AG09309 (cell line): Measurements from ENCODE around the gene MCU.
A peak's percentile ranks its signal among the peaks of the same experiment; 100 is the strongest.

Source experiments
- DNase-seq: peaks from one replicate; pipeline ENCODE4 v3.0.0-alpha.2; 2010; ENCODE audit warnings: low read depth
- H3K4me3 ChIP-seq: 2 replicates; pipeline ENCODE4 v1.5.1; 2011; ENCODE audit warnings: mild to moderate bottlenecking, low read depth, low read length, moderate library complexity; ENCODE audit not compliant: control insufficient read depth
- TF ChIP-seq, protein P1 (sequence below): IDR thresholded peaks from 2 replicates; pipeline ENCODE4 v1.5.1; 2011; ENCODE audit warnings: mild to moderate bottlenecking, low read depth, low read length, inconsistent platforms; ENCODE audit not compliant: insufficient read depth, control insufficient read depth; ENCODE audit errors: missing control alignments

MCU gene

GRCh38 chr10:72855129-72855528 is 163.2 kb downstream of the MCU start:
- TF ChIP-seq, protein P1, sequence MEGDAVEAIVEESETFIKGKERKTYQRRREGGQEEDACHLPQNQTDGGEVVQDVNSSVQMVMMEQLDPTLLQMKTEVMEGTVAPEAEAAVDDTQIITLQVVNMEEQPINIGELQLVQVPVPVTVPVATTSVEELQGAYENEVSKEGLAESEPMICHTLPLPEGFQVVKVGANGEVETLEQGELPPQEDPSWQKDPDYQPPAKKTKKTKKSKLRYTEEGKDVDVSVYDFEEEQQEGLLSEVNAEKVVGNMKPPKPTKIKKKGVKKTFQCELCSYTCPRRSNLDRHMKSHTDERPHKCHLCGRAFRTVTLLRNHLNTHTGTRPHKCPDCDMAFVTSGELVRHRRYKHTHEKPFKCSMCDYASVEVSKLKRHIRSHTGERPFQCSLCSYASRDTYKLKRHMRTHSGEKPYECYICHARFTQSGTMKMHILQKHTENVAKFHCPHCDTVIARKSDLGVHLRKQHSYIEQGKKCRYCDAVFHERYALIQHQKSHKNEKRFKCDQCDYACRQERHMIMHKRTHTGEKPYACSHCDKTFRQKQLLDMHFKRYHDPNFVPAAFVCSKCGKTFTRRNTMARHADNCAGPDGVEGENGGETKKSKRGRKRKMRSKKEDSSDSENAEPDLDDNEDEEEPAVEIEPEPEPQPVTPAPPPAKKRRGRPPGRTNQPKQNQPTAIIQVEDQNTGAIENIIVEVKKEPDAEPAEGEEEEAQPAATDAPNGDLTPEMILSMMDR: no peak
- no peak overlapping the region for H3K4me3 ChIP-seq
- DNase-seq: no peak

DNA sequence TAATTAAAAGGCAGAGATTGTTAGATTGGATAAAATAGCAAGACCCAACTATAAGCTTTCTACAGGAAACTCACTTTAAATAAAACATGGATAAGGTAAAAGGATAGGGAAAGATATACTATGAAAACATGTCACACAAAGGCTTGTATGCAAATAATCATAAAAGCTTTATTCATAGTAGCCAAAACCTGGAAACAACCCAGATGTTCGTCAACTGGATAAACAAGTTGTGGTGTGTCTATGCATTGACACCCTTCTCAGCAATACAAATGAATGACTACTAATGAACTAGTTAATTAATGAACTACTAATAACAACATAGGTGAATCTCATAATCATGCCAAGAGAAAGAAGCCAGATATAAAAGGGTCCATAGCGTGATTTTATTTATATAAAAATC is 163.8 kb downstream of the MCU start:
- TF ChIP-seq, protein P1: no peak
- DNase-seq: no peak
- no peak overlapping the region for H3K4me3 ChIP-seq

- TF ChIP-seq, protein P1: no peak
Observed at GRCh38 chr10:72858067-72858466, 166.1 kb downstream of the MCU start.

DNA sequence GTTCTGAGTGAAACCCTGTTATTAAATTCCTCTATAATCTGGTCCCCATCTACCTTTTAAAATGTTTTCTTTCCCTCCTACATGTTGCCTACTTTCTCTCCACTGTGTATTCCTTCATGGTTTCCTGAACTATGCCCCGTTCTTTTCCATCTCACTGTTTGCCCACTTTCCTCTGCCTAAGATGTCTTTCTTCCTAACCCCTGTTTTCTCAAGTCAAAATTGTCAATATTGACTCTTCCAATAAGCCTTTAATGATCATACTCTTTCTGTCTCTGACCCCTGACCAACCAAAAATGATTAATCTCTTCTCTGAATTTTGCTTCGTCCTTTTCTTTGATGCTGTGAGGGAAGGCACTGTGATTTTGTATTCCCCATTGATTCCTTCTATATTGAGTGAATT is 171.0 kb downstream of the MCU start:
- TF ChIP-seq, protein P1: no peak
- no peak overlapping the region for H3K4me3 ChIP-seq
- no peak for DNase-seq

More at GRCh38 chr10:72858067-72858466, 166.1 kb downstream of the MCU start:
- DNase-seq: no peak
- H3K4me3 ChIP-seq: no peak overlapping the region

- H3K4me3 ChIP-seq: no peak overlapping the region
- DNase-seq: peak; percentile 3
- TF ChIP-seq, protein P1: peak; percentile 44
Observed at GRCh38 chr10:72875250-72876055, 183.5 kb downstream of the MCU start.

- no peak for DNase-seq
- no peak overlapping the region for H3K4me3 ChIP-seq
- TF ChIP-seq, protein P1: no peak
Observed at GRCh38 chr10:72879245-72879644, 187.3 kb downstream of the MCU start.
